Neural progenitor cell (in vitro differentiated cells): ENCODE results near the gene MAN1A2.

Source experiments
- EZH2 ChIP-seq: fragments of 200-600 bp; sonication (generic); IDR thresholded peaks from 2 replicates; pipeline ENCODE4 v1.6.1; 2017; ENCODE audit warnings: antibody characterized with exemption, mild to moderate bottlenecking, moderate library complexity
- TF ChIP-seq, protein P1 (sequence below): fragments of 200-600 bp; sonication (generic); IDR thresholded peaks from 2 replicates; pipeline ENCODE4 v1.5.1; 2017; ENCODE audit warnings: antibody characterized with exemption, mild to moderate bottlenecking

DNA sequence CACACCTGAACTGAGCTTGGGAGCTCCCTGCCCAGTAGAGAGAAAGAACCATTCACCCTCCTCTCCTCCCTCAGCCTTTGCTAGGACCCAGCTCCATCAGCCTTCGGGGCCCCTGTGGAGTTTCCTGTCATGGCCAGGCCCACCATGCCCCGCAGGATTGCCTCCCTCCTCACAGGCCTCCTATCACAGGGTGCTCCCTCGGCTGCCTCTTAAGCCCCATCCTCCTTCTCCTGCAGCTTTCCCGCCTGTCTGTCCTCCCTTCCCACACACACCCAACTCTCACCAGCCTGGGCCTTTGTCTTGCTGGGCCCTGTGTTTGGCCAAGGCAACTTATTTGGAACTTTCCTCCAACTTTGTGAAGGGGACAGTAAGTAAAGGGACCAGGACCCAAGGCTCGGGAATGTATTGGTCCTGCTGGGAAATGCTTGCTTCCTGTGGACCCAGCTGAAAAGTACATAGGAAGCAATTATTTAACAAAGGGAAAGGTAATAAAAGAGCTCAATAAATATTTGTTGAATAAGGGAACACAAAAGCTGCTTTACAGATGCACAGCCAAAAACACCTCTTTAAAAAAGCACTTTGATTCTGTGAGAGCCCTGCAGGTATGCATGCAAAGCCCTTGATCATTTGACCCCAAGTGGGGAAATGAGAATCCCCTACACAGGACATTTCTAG, 207.0 kb downstream of the MAN1A2 start:
- TF ChIP-seq, protein P1, sequence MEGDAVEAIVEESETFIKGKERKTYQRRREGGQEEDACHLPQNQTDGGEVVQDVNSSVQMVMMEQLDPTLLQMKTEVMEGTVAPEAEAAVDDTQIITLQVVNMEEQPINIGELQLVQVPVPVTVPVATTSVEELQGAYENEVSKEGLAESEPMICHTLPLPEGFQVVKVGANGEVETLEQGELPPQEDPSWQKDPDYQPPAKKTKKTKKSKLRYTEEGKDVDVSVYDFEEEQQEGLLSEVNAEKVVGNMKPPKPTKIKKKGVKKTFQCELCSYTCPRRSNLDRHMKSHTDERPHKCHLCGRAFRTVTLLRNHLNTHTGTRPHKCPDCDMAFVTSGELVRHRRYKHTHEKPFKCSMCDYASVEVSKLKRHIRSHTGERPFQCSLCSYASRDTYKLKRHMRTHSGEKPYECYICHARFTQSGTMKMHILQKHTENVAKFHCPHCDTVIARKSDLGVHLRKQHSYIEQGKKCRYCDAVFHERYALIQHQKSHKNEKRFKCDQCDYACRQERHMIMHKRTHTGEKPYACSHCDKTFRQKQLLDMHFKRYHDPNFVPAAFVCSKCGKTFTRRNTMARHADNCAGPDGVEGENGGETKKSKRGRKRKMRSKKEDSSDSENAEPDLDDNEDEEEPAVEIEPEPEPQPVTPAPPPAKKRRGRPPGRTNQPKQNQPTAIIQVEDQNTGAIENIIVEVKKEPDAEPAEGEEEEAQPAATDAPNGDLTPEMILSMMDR = no peak
- no peak for TF ChIP-seq EZH2
